HEK293T (cell line): ENCODE data around the gene CDHR3.

Experiments used
- BHLHE40 ChIP-seq: fragments of 450-650 bp; IDR thresholded peaks from 2 replicates; pipeline ENCODE4 v1.6.1; 2016; ENCODE audit warnings: mild to moderate bottlenecking, moderate library complexity, borderline replicate concordance
- CTBP1 ChIP-seq: fragments of 450-650 bp; IDR thresholded peaks from 2 replicates; pipeline ENCODE4 v1.6.1; 2016; ENCODE audit warnings: borderline replicate concordance
- FOXK2 ChIP-seq: fragments of 450-650 bp; IDR thresholded peaks from 2 replicates; pipeline ENCODE4 v1.6.1; 2016; ENCODE audit warnings: mild to moderate bottlenecking
- HDGF ChIP-seq: fragments of 450-650 bp; IDR thresholded peaks from 2 replicates; pipeline ENCODE4 v1.6.1; 2017; ENCODE audit warnings: antibody characterized with exemption, borderline replicate concordance
- L3MBTL2 ChIP-seq: fragments of 450-650 bp; conservative IDR thresholded peaks from 2 replicates; pipeline ENCODE4 v1.6.1; 2016; ENCODE audit warnings: mild to moderate bottlenecking
- LEF1 ChIP-seq: fragments of 450-650 bp; IDR thresholded peaks from 2 replicates; pipeline ENCODE4 v1.6.1; 2017; ENCODE audit warnings: mild to moderate bottlenecking, borderline replicate concordance
- SP1 ChIP-seq: fragments of 450-650 bp; IDR thresholded peaks from 2 replicates; pipeline ENCODE4 v1.6.1; 2017
- SUZ12 ChIP-seq: fragments of 450-650 bp; IDR thresholded peaks from 2 replicates; pipeline ENCODE4 v1.6.1; 2016; ENCODE audit warnings: mild to moderate bottlenecking

DNA sequence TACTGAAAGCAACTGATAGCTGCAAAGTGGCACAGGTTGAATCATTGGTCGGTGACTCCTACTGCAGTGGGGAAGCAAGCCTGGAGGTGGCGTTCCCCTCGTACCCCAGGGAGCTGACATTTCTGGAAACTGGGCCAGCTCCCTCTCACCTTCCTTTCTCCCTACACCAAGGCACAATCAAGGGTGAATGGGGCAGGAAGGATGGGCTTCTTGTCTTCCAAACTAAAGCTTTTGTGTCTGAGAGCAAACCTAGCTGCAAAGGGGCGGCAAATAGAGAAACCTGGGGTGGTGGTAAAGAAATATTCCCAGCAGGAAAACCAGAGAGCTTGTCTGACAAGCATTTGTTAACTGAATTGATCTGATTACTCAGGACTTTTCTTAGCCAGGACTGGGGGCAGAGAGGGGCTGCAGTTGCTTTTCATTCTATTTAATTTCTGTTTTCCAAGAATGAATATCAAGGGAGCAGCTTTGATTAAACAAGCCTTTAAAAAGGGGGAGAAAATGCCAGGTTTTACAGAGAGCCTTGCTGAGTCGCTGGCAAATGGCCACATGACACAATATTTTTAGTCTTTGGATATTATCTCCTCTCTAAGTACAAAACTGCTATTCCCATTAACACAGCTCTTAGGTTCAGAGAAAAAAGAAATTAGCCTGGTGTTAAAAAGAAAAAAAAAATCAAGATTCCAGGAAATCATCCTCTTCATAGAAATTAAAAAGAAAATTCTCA, 27.8 kb downstream of the CDHR3 start:
- TF ChIP-seq HDGF (no peak), L3MBTL2 (no peak), LEF1 (no peak), BHLHE40 (no peak), CTBP1 (no peak), SP1 (no peak), FOXK2 (no peak), SUZ12 (no peak)
